Measurements from ENCODE around the gene RCOR1. TPM values are rescaled to one million over a fixed set of nuclear protein-coding genes. Genes with fewer than 3 reads are reported as not detected.
A peak's percentile ranks its signal among the peaks of the same experiment; 100 is the strongest.

RCOR1 gene
- total RNA-seq, 1 experiment from 2014 or later = 34.1 TPM

GRCh38 chr14:102761206-102761605 lies 168.8 kb downstream of the RCOR1 start:
- no peak overlapping the region for H3K9ac ChIP-seq (ENCODE audit: extremely low read depth, insufficient read length, low read length)
- no peak overlapping the region for H2BK5ac ChIP-seq (ENCODE audit: insufficient read length, low read length)
- no peak overlapping the region for H3K56ac ChIP-seq (ENCODE audit: insufficient read length, low read depth, low read length)
- no CpG with 5 or more reads among the region's 15 CpGs for WGBS (ENCODE audit: extremely low coverage, insufficient read length, low lambda C conversion rate)
- H3K79me1 ChIP-seq (ENCODE audit: insufficient read depth, low read depth, low read length, poor library complexity, severe bottlenecking) = no peaks in the 10 kb centered on the region
- H2BK20ac ChIP-seq (ENCODE audit: low read depth, low read length, poor library complexity, severe bottlenecking) = no peak overlapping the region
- H4K5ac ChIP-seq (ENCODE audit: insufficient read length, low read depth, low read length) = no peak overlapping the region
- H3K27ac Mint-ChIP-seq = no peak overlapping the region
- H4K8ac ChIP-seq (replicated peaks; ENCODE audit: insufficient read length, low read depth, low read length) = no peak overlapping the region
- no peak overlapping the region for H3K23ac ChIP-seq (ENCODE audit: insufficient read length, low read depth, low read length)
- H3K23me2 ChIP-seq (ENCODE audit: insufficient read length, low read depth, low read length, poor library complexity, severe bottlenecking) = no peaks in the 10 kb centered on the region
- H3K4ac ChIP-seq (ENCODE audit: low read depth, low read length) = no peak overlapping the region
- H4K91ac ChIP-seq (ENCODE audit: insufficient read length, low read depth, low read length) = no peak overlapping the region
- peaks cover 4% of the 10 kb centered on the region for H3K27me3 Mint-ChIP-seq (ENCODE audit: low read depth)
- no peak overlapping the region for H2BK15ac ChIP-seq (ENCODE audit: low read depth, low read length)
- no peak overlapping the region for H3K14ac ChIP-seq (ENCODE audit: insufficient read depth, low read length)
- no peak overlapping the region for H2BK12ac ChIP-seq (ENCODE audit: insufficient read length, low read depth, low read length)
- no peaks in the 10 kb centered on the region for H3K36me3 Mint-ChIP-seq (ENCODE audit: insufficient read depth in 1 of 3, low read depth in 3 of 3)
- no peaks in the 10 kb centered on the region for H3K79me2 ChIP-seq (ENCODE audit: insufficient read depth, low read length)
- no peak for DNase-seq
- TF ChIP-seq CTCF (conservative IDR thresholded peaks at IDR 0.05) = no peak
- H3K9me3 ChIP-seq (ENCODE audit: control insufficient read depth, low read depth, low read length) = no peaks in the 10 kb centered on the region
- no peaks in the 10 kb centered on the region for H3K27me3 ChIP-seq (ENCODE audit: insufficient read depth, low read length)
- H3K18ac ChIP-seq (ENCODE audit: insufficient read length, low read depth, low read length) = no peak overlapping the region
- no peak overlapping the region for H2AFZ ChIP-seq (ENCODE audit: low read length)
- no peak overlapping the region for H2BK120ac ChIP-seq (ENCODE audit: low read depth, low read length, poor library complexity, severe bottlenecking)
- H3K4me3 Mint-ChIP-seq = peak overlapping the region in 1 of 2 experiments; percentile 55; a peak in 2 of 5 replicates
- H3T11ph ChIP-seq (ENCODE audit: low read length) = no peak overlapping the region
- H2AK5ac ChIP-seq (ENCODE audit: insufficient read length, low read length) = no peak overlapping the region
- peaks cover 26 to 30% of the 10 kb centered on the region in 2 experiments for H3K4me1 Mint-ChIP-seq
- H3K4me1 ChIP-seq (ENCODE audit: insufficient read depth, low read length) = 0 out of 2 replicates have a peak, but pooled peaks cover 2% of the 10 kb centered on the region
- no peak overlapping the region for H3K27ac ChIP-seq (ENCODE audit: insufficient read length, low read depth, low read length)
- no peak overlapping the region for H3K4me2 ChIP-seq (ENCODE audit: insufficient read depth, insufficient read length, low read length)
- no peaks in the 10 kb centered on the region for H4K20me1 ChIP-seq (ENCODE audit: control insufficient read depth, insufficient read depth, insufficient read length)
- no peaks in the 10 kb centered on the region for H3K9me3 Mint-ChIP-seq
